ENCODE results near the gene ANO1.
A peak's percentile ranks its signal among the peaks of the same experiment; 100 is the strongest.

ANO1 gene

DNA sequence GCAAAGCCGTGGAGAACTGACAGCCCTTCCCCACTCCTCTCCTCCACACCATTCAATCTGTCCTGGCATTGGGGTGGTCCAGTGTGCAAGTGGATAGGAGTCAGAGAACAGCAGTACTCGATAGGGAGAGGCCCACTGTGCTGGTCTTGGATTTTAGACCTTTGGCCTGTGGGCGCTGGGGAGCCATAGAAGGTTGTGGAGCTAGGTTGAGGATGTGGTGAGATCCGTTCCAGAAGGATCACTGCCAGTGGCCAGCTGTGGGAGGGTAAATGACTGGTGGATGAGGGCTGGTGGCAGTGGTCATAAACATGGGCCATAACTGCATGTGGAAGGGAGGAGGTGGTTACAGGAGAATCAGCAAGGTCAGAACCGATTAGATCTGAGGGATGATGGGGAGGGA lies 28.6 kb downstream of the ANO1 start:
- intact Hi-C loops (cut with DNase I), result no loop called here
- DNase-seq, result no peak

DNA sequence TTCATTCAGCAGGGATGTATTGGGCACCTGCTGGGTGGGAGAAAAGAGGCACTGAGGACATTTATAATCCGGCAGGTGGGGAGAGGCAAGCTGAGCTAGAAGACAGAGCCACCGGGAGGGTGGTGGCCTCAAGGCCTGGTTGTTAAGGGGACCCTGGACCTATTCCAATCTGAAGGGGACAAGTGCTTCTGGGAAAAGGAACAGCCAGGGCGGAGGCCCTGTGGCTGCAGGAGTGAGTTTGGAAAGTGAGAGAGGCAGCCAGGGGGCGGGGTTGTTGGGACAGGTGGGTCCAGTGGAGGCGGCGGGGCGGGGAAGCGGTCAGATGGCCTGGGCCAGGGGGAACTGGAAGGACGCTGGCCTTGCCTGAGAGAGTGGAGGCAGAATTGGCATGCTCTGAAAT lies 29.1 kb downstream of the ANO1 start:
- intact Hi-C loops (cut with DNase I), result no loop called here
- no peak for DNase-seq

GRCh38 chr11:70107756-70108155 lies 29.6 kb downstream of the ANO1 start:
- intact Hi-C loops (cut with DNase I), result no loop called here
- no peak for DNase-seq

DNA sequence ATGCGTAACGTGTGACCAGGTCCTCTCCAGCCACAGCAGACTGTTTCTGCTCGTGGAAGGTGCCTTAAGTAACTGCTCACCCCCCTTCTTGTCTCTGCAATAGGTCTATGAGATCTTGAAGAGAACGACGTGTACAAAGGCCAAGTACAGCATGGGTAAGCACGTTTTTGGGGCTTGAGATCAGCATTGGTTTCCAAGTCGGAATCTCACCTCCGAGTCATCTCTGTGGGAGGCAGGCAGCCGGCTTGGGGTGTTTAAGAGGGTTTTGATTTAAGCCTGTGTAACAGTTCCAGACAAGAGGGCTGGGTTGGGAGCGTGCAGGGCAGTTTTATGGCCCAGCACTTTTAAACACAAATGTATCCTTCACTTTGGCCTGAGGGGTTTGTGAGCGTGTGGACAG lies 30.1 kb downstream of the ANO1 start:
- intact Hi-C loops (cut with DNase I), result no loop called here
- no peak for DNase-seq

DNA sequence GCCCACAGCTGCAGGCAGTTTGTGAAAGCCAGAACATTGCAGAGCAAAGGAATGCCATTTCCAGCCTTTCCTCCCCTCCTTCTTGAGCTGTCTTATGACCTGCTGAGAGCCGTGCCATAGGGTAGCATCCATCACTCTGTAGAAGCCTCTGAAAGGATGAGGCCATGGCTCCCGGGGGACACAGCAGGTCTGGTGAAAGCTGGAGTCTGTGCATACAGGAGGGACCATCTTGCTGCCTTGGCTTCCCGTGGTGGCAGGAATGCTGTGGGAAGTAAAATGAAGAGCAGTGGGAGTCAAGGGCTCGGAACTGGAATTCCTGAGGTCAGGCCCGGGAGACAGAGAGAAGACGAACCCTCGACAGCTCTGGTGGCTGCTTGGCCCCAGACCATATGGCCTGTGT lies 30.9 kb downstream of the ANO1 start:
- intact Hi-C loops (cut with DNase I), result no loop called here
- no peak for DNase-seq

GRCh38 chr11:70109903-70110302 lies 31.8 kb downstream of the ANO1 start:
- DNase-seq, result no peak

DNA sequence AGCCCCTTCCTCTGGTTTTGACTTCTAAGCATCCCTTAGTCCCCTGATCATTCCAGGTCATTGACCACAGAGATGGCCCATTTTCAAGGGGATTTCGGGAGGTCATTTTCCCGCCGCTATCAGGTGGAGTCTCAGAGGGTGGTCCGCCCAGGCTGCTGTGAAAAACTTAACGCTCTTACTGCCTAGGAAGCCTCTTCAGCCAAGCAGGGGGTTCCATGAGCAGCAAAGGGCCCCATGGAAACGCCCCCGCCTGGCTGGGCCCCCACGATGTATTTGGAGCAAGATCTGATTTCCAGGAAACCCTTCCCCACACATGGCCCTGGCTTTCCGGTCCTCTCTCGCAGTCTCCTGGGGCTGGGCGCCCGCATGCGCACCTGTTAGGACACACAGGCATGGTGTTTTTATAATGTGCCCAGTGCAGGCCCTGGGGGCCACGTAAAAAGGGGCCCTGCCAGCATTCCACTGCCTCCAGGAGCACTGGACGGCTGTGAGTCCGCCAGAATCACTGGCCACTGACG lies 32.5 kb downstream of the ANO1 start:
- intact Hi-C loops (cut with DNase I), result no loop called here

More at GRCh38 chr11:70109903-70110302, 31.8 kb downstream of the ANO1 start:
- intact Hi-C loops (cut with DNase I), result no loop called here

GRCh38 chr11:70111269-70112016 lies 33.3 kb downstream of the ANO1 start:
- intact Hi-C loops (cut with DNase I), result no loop called here
- DNase-seq, result no peak

More for the DNA sequence above, 32.5 kb downstream of the ANO1 start:
- DNase-seq, result no peak

GRCh38 chr11:70112017-70112434 lies 33.9 kb downstream of the ANO1 start:
- intact Hi-C loops (cut with DNase I), result no loop called here
- DNase-seq, result no peak

DNA sequence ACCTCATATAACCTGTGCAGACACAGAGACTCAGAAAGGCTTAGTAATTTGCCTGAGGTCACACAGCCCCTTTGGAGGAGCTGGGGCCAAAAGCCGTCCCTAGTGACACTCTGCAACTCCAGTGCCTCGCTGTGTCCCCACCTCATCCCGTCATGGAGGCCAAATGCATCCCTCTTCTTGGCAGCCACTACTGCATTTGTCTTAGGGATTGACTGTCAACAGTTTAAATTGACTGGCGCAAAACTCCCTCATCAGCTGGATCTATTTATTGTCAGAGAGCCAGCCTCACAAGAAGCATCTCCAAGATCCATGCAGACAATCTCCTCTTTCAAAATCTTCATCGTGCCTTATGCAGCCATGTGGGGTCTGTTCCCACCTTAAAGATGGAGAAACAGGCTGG lies 35.7 kb downstream of the ANO1 start:
- no peak for DNase-seq
- intact Hi-C loops (cut with DNase I), result no loop called here

GRCh38 chr11:70115778-70116177 lies 37.7 kb downstream of the ANO1 start:
- DNase-seq, result no peak
- intact Hi-C loops (cut with DNase I), result no loop called here

DNA sequence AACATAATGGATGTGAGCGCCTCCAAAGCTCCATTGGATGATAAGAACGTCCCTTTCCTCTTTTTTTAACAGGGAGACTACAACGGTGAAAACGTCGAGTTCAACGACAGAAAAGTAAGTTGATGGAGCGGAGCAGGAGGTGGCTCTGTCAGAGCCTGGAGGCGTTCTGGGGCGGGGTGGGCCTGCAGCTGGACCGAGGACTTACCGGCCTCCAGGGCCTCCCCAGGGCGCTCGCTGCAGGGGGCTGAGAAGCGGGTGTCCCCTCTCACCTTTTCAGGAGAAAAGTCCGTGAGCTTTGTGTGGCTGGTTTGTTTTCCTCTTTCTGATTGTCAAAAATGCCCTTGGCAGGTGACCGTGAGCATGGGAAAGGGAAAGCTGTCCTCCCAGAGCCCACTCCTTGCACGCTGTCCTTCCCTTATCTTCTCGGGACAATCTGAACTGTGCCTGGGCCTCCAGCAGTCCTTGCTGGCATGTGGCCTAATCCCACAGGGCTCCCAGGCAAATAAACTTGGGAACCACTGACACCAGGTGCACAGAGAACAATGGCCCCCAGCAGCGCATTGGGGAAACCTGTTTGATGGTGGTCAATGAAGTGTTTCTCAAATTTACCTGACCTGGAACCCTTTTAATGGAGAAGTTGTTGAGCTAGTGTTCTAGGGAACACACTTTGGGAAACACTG lies 38.4 kb downstream of the ANO1 start:
- DNase-seq, result no peak
- intact Hi-C loops (cut with DNase I), result no loop called here

DNA sequence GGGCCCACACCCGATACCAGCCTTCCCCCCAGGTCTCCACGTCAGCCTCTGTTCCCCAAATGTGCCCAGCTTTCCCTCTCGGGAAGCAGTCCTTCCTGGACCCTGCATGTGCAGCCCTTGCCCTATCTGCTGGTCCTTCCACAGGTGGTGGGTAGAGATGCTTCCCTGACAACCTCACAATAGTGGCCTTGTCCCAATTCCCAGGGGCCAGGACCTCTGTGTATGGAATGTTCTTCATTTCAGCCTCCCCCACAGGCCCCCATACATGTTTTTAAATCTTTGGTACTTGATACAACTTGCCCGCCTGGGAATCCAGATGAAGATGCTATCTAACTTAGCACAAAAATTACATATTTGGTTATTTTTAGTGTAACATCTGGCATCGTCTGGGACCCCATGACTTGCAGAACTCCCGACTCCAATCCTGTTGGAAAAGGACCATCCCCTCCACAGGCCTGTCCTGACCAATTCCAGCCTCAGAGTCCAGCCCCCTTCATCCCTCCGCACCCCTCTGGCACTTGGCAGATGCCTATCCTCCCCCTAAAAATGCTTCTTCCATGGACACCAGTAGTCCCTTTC lies 39.5 kb downstream of the ANO1 start:
- no peak for DNase-seq
- intact Hi-C loops (cut with DNase I), result no loop called here

DNA sequence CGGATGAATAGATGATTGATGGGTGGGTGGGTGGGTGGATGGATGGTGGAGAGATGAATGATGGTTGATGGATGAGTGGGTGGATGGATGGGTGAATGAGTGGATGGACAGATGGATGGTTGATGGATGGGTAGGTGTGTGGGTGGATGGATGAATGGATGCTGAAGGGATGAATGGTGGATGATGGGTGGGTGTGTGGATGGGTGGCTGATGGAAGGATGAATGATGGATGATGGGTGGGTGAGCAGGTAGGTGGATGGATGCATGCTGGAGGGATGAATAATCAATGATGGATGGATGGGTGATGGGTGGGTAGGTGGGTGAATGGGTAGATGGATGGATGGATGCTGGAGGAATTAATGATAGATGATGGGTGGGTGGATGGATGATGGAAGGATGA lies 40.5 kb downstream of the ANO1 start:
- no peak for DNase-seq
- intact Hi-C loops (cut with DNase I), result no loop called here

DNA sequence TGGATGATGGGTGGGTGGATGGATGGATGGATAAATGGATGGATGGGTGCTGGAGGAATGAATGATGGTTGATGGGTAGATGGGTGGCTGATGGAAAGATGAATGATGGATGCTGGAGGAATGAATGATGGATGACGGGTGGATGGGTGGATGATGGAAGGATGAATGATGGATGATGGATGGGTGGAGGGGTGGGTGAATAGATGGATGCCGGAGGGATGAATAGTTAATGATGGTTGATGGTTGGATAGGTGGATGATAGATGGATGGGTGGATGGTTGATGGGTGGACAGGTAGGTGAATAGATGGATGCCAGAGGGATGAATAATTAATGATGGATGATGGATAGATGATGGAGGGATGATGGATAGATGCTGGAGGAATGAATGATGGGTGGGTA lies 41.4 kb downstream of the ANO1 start:
- DNase-seq, result no peak
- intact Hi-C loops (cut with DNase I), result no loop called here

DNA sequence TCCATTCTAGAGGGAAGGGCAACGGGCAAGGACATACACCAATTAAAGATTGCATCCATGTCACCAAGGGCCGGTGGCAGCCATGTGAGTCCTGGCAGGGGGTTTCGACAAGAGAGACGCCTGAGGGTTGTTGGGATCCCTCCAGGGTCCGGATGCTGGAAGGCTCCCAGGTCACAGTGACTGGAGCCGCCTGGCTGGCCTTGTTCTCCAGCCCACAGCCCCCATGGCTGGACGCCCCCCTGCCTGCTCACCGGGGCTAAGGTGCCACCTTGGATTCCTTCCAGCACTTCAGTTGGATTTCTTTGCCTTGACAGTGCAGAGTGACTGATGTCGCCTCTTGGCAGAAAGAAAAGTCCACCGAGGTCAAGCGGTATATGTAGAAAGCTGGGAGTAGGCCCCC lies 42.6 kb downstream of the ANO1 start:
- no peak for DNase-seq
- intact Hi-C loops (cut with DNase I), result no loop called here

DNA sequence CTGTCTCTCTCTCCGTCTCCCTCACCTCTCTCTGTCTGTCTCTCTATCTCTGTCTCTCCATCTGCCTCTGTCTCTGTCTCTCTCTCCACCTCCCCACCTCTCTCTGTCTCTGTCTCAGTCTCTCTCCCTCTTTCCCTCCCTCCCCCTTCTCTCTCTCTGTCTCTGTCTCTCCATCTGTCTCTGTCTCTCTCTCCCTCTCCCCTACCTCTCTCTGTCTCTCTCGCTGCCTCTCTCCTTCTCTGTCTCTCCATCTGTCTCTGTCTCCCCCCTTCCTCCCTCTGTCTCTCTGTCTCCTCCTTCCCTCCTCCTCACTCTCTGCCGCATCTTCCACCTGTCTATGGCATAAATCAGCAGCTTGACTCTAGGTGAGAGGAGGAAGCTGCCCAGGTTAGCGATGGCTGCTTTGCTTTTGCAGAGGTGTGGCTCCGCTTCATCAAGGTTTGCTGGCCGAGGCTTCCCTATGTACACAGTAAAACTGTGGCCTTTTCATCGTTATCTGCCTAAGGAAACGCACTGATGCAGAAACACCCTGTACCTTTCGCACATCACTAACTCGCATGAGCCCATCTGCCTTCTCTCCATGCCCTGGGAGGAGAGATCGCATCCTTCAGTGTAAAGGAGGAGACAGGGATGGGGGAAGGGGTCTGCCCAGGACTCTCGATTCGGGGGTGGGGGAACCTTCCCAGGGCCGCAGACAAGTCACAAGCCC lies 44.5 kb downstream of the ANO1 start:
- peak in 4 of 42 donors; percentile 16 to 42 (median 28) for DNase-seq
- intact Hi-C loops (cut with DNase I), result no loop called here

- no peak for DNase-seq
- intact Hi-C loops (cut with DNase I), result no loop called here
Measured at GRCh38 chr11:70123711-70124110, 45.6 kb downstream of the ANO1 start.

GRCh38 chr11:70124321-70125000 lies 46.3 kb downstream of the ANO1 start:
- intact Hi-C loops (cut with DNase I), result no loop called here
- DNase-seq, result peak in 6 of 42 donors; percentile 6 to 48 (median 22)
